HG02884 (cell line): Measurements from ENCODE around the gene SKI.
"Not testable (repeated sequence)": the region's sequence is repeated elsewhere in the genome, so short reads cannot be mapped to it uniquely, and the experiment has no call there.

ENCODE experiments used
- ATAC-seq: cut with Tn5 transposase; IDR thresholded peaks from one replicate; pipeline ENCODE4 v1.9.1; 2021; ENCODE audit warnings: mild to moderate bottlenecking, moderate library complexity; ENCODE audit not compliant: unreplicated experiment

The SKI gene

GRCh38 chr1:2290595-2291510, 62.7 kb downstream of the SKI start:
- ATAC-seq: no peak

DNA sequence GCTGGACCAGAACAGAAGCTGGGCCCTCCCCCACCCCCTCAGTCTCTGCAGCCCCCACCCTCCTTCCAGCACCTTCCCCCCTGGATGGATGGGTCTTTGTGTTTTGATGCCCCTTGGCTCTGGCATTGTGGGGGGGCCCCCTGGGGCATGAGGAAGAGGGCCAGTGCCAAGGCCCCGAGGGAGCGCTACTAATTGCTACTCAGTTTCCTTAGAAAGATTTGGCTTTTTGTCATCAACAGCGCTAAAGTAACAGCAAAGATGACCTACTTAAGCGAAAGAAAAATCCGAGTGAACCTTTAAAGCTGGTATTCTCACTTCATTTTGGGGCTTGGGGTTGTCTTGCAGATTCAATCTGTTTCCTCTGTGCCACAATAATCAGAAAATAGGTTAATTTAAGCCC, 63.5 kb downstream of the SKI start:
- ATAC-seq: no peak

GRCh38 chr1:2292725-2293450, 64.8 kb downstream of the SKI start:
- ATAC-seq: no peak

DNA sequence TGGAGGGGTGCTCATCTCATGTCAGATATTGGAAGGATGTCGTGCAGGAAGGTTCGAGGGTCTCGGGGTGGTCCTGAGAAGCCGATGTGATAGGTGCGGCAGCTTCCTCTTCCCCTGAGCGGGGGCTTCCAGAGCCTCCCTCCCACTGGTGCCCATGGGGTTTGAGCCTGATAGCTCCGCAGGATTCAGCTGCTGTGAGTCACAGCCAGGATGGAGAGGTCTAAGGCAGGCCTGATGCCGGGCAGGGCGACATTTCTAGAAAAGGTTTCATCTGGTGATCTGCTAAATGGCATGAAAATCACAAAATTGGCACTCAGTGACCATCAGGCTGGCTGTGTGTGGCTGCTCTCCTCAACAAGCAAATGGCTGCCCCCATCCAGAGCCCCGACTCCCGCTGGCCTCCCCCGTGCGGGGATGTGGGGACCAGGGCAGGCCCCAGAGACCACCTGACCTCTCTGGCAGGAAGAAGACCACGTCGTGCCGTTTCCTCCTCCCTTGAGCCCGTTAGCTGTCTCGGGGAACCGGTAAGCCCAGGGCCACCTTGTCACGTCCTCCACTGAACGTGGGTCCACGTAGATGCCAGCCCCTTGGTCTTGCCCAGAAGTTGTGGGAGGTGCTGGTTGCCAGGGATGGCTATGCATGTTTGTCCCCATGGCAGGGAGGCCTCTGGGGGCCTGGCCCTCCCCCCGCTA, 66.1 kb downstream of the SKI start:
- ATAC-seq: no peak

- no peak for ATAC-seq
Measured at GRCh38 chr1:2294725-2295078, 66.6 kb downstream of the SKI start.

- ATAC-seq: no peak
Measured at GRCh38 chr1:2295526-2295925, 67.4 kb downstream of the SKI start.

DNA sequence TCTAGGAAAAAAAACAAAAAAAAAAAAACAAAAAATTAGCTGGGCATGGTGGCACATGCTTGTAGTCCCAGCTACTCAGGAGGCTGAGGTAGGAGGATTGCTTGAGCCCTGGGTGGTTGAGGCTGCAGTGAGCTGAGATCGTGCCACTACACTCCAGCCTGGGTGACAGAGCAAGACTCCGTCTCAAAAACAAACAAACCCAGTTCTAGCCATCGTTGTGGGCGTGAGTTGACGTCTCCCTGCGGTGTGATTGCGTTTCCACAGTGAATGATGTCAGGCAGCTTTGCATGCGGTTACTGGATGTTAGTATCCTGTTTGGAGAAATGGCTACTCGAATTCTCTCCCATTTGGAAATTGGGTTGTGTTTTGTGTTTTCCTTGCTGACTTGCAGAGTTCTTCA, 68.1 kb downstream of the SKI start:
- not testable (repeated sequence) for ATAC-seq

- no peak for ATAC-seq
Measured at GRCh38 chr1:2296614-2297013, 68.5 kb downstream of the SKI start.

- ATAC-seq: no peak
Measured at GRCh38 chr1:2297246-2298011, 69.3 kb downstream of the SKI start.

- no peak for ATAC-seq
Measured at GRCh38 chr1:2298685-2299084, 70.6 kb downstream of the SKI start.

DNA sequence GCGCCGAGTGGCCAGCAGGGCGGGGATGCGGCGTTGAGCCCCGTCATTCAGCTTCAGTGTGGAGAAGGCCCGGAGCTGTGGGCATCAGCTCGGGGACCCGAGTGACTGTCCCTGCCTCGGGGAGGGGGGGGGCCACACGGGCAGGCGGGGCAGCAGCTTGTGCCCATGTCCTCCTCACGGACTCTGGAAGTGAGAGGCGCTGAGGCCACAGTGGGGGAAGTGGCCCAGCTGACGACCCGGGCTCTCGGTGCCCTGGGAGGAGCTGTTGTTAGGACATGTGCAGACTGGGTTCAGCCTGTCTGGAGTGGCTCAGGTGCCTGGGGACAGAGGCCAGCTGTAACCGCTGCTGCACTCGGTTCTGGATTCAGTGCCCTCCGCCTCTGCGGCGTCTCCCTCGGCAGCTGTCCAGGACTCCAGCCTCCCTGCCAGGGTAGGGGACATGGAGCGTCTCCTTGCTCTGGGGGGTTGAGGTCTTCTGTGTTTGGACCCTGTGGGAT, 71.1 kb downstream of the SKI start:
- ATAC-seq: no peak

GRCh38 chr1:2300004-2300771, 72.1 kb downstream of the SKI start:
- ATAC-seq: peak; percentile 79

- peak; percentile 46 for ATAC-seq
Measured at GRCh38 chr1:2300851-2301606, 72.9 kb downstream of the SKI start.

- no peak for ATAC-seq
Measured at GRCh38 chr1:2301607-2302291, 73.6 kb downstream of the SKI start.

DNA sequence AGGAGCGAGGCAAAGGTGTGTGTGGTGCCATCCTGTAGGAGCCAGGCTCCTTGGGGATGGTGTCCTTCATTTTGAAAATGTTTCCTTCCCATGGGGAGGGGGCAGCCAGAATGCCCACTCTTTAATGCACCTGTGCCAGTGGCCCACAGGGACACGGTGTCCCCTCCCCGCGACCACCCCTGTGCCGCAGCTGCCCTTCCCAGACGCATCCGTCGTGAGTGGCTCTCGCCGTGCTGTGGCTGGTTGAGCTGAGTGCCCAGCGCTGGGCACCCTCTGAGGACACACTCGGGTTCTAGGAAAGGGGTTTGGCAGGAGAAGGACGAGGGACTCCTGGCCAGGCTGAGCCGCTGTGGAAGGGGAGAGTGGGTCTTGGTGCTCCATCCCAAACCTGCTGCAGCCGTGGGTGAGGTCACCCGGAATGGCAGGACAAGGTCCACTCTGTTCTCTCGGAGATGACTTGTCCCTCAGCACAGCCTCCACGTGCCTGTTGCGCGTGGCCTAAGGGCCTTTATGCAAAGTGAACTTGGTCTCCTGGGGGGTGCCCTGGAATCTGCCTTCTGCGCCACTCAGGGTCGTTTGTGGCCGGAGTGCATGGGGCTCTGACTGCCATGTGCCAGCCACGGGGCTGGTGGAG, 74.3 kb downstream of the SKI start:
- no peak for ATAC-seq

GRCh38 chr1:2303016-2303775, 75.1 kb downstream of the SKI start:
- no peak for ATAC-seq

DNA sequence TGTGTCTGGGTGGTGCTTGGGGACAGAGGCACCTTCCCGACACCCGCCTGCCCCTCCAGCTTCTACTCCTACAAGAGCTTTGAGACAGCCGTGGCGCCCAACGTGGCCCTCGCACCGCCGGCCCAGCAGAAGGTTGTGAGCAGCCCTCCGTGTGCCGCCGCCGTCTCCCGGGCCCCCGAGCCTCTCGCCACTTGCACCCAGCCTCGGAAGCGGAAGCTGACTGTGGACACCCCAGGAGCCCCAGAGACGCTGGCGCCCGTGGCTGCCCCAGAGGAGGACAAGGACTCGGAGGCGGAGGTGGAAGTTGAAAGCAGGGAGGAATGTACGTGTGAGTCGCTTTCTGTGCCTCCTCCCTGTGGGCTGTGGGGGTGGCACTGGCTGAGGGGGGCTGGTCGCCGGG, 75.7 kb downstream of the SKI start:
- ATAC-seq: no peak
